GM12892 (cell line): ENCODE results near the gene SIRT3.

Experiments
- POLR2A ChIP-seq: IDR thresholded peaks from 2 replicates; pipeline ENCODE4 v1.6.1; 2011; ENCODE audit warnings: low read depth, low read length, control low read depth
- POLR2AphosphoS5 ChIP-seq: IDR thresholded peaks from 2 replicates; pipeline ENCODE4 v1.6.1; 2011; ENCODE audit warnings: low read depth, low read length, control low read depth
- TAF1 ChIP-seq: IDR thresholded peaks from 2 replicates; pipeline ENCODE4 v1.6.1; 2011; ENCODE audit warnings: low read depth, mild to moderate bottlenecking, control low read depth, low read length, borderline replicate concordance

- TF ChIP-seq POLR2A (no peak), TAF1 (no peak), POLR2AphosphoS5 (no peak)
Observed at GRCh38 chr11:205221-206001, 30.7 kb downstream of the SIRT3 start.
